Activated T-helper 1 cell treated with anti-CD3 and anti-CD28 coated beads, Interleukin-12 subunit alpha, Interleukin-12 subunit beta, Interleukin-2, Interleukin-4 antibody, amounts not matched to agents 30 ng/mL and 10 ng/mL and 1 ng/mL, durations not matched to agents 14 hours and 24 hours and 36 hours (primary cell): ENCODE measurements around the gene SLC6A18. TPM values are rescaled to one million over a fixed set of nuclear protein-coding genes. Genes with fewer than 3 reads are reported as not detected.
"Not testable (repeated sequence)": the region's sequence is repeated elsewhere in the genome, so short reads cannot be mapped to it uniquely, and the experiment has no call there.

ENCODE experiments used
- DNase-seq: peaks from one replicate; pipeline ENCODE4 v3.0.0; 2021; ENCODE audit warnings: low spot score
- H3K27ac Mint-ChIP-seq: one replicate; pipeline ENCODE4 v1.8.0; 2021; ENCODE audit warnings: mild to moderate bottlenecking, mixed read lengths
- H3K27me3 Mint-ChIP-seq: one replicate; pipeline ENCODE4 v1.8.0; 2022; ENCODE audit warnings: mild to moderate bottlenecking, moderate library complexity, mixed read lengths; ENCODE audit not compliant: insufficient read depth
- H3K36me3 Mint-ChIP-seq: one replicate; pipeline ENCODE4 v1.8.0; 2021; ENCODE audit warnings: low read depth, mixed read lengths
- H3K4me1 Mint-ChIP-seq: one replicate; pipeline ENCODE4 v1.8.0; 2021; ENCODE audit warnings: low read depth, mixed read lengths
- H3K4me3 Mint-ChIP-seq: one replicate; pipeline ENCODE4 v1.8.0; 2021; ENCODE audit warnings: mild to moderate bottlenecking, moderate library complexity, mixed read lengths
- H3K9me3 Mint-ChIP-seq: one replicate; pipeline ENCODE4 v1.8.0; 2021; ENCODE audit warnings: mixed read lengths
- intact Hi-C: fragments of 100-400 bp; cut with micrococcal nuclease; formaldehyde crosslinking; loops from one replicate; pipeline ENCODE4 v1.15.1; 2024
- total RNA-seq: library from RNA; stranded (reverse); gene quantifications from 2 replicates; pipeline ENCODE4 v1.2.3, GENCODE V29; 2022

The SLC6A18 gene
- total RNA-seq, 1 donor from 2014 or later = not detected

DNA sequence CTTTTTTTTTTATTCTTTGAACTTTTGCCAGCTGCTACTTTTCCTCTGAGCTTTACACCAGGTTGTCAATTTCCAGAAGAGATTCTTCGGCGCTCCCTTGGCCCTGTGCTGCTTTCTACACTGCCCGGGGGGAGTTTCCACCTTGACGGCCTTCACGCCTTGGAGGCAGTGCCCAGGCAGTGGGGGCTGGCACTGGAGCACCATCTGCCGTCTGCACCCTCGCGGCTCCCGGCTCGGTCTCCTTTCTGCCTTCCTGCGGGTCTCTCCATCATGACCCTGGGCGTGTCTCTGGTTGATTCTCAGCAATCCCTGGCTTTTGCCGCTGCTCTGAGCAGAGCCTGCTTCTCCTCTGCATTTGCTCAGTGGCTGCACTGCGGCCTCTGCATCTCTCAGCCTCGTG is 2.9 kb downstream of the SLC6A18 start:
- Mint-ChIP-seq H3K4me3 (no peak overlapping the region), H3K27ac (no peak overlapping the region), H3K27me3 (peaks cover 4% of the 10 kb centered on the region), H3K36me3 (no peaks in the 10 kb centered on the region), H3K4me1 (peaks cover 3% of the 10 kb centered on the region), H3K9me3 (no peaks in the 10 kb centered on the region)
- intact Hi-C loops = no loop called here
- no peak for DNase-seq

- DNase-seq, H3K27me3 Mint-ChIP-seq, H3K4me1 Mint-ChIP-seq, H3K27ac Mint-ChIP-seq, H3K36me3 Mint-ChIP-seq, H3K9me3 Mint-ChIP-seq, H3K4me3 Mint-ChIP-seq, intact Hi-C loops: not testable (repeated sequence)
These were observed 3.8 kb downstream of the SLC6A18 start for GRCh38 chr5:1229023-1229422.

- Mint-ChIP-seq H3K27me3 (peaks cover 4% of the 10 kb centered on the region), H3K4me1 (peaks cover 3% of the 10 kb centered on the region), H3K4me3 (no peak overlapping the region), H3K9me3 (no peaks in the 10 kb centered on the region), H3K36me3 (no peaks in the 10 kb centered on the region), H3K27ac (no peak overlapping the region)
- DNase-seq = no peak
- intact Hi-C loops = no loop called here
These were observed 4.6 kb downstream of the SLC6A18 start for GRCh38 chr5:1229822-1230221.

DNA sequence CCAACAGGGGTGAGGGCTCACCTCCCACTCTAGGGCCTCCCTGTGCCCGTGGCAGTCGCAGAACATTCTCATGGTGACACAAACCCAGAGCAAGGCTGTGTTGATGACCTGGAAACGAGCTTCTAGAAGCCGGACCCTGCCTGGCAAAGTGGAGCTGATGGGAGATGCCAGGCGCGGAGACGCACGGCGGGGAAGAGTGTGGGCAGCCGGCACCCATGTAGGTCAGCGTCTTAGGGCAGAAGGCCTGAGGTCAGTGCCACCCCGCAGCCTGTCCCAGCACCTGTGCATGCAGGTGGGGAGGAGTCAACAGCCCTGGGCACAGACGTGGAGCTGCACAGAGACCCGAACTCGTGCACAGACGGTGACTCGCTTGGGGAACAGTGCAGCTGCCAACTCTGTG is 5.4 kb downstream of the SLC6A18 start:
- H3K4me3 Mint-ChIP-seq = no peak overlapping the region
- no peaks in the 10 kb centered on the region for H3K36me3 Mint-ChIP-seq

GRCh38 chr5:1231354-1231905 is 6.2 kb downstream of the SLC6A18 start:
- no peak overlapping the region for H3K4me3 Mint-ChIP-seq
- H3K36me3 Mint-ChIP-seq = no peaks in the 10 kb centered on the region
- peaks cover 3% of the 10 kb centered on the region for H3K4me1 Mint-ChIP-seq
- H3K9me3 Mint-ChIP-seq = peaks cover 8% of the 10 kb centered on the region
- intact Hi-C loops = no loop called here
- H3K27ac Mint-ChIP-seq = no peak overlapping the region
- DNase-seq = no peak
- H3K27me3 Mint-ChIP-seq = peaks cover 4% of the 10 kb centered on the region

More for the DNA sequence above, 5.4 kb downstream of the SLC6A18 start:
- no peak for DNase-seq
- Mint-ChIP-seq H3K27ac (no peak overlapping the region), H3K4me1 (peaks cover 3% of the 10 kb centered on the region), H3K9me3 (no peaks in the 10 kb centered on the region), H3K27me3 (peaks cover 4% of the 10 kb centered on the region)
- intact Hi-C loops = no loop called here

- no peaks in the 10 kb centered on the region for H3K4me1 Mint-ChIP-seq
These were observed 7.6 kb downstream of the SLC6A18 start for GRCh38 chr5:1232780-1233179.

GRCh38 chr5:1235379-1235778 is 10.2 kb downstream of the SLC6A18 start:
- peaks cover 11% of the 10 kb centered on the region for H3K9me3 Mint-ChIP-seq
- H3K4me3 Mint-ChIP-seq = no peak overlapping the region
- H3K27me3 Mint-ChIP-seq = no peaks in the 10 kb centered on the region
- no peak overlapping the region for H3K27ac Mint-ChIP-seq
- no peaks in the 10 kb centered on the region for H3K4me1 Mint-ChIP-seq
- DNase-seq = no peak
- no peaks in the 10 kb centered on the region for H3K36me3 Mint-ChIP-seq
- intact Hi-C loops = no loop called here

More at GRCh38 chr5:1232780-1233179, 7.6 kb downstream of the SLC6A18 start:
- H3K27ac Mint-ChIP-seq = no peak overlapping the region
- DNase-seq = no peak
- intact Hi-C loops = no loop called here
- peaks cover 11% of the 10 kb centered on the region for H3K9me3 Mint-ChIP-seq
- H3K27me3 Mint-ChIP-seq = peaks cover 4% of the 10 kb centered on the region
- no peak overlapping the region for H3K4me3 Mint-ChIP-seq
- no peaks in the 10 kb centered on the region for H3K36me3 Mint-ChIP-seq

- H3K36me3 Mint-ChIP-seq = no peaks in the 10 kb centered on the region
- no peaks in the 10 kb centered on the region for H3K27me3 Mint-ChIP-seq
- H3K27ac Mint-ChIP-seq = no peak overlapping the region
- DNase-seq = no peak
- intact Hi-C loops = no loop called here
- peaks cover 11% of the 10 kb centered on the region for H3K9me3 Mint-ChIP-seq
- H3K4me3 Mint-ChIP-seq = no peak overlapping the region
- H3K4me1 Mint-ChIP-seq = no peaks in the 10 kb centered on the region
These were observed 10.7 kb downstream of the SLC6A18 start for GRCh38 chr5:1235838-1236237.

GRCh38 chr5:1239505-1240251 is 14.5 kb downstream of the SLC6A18 start:
- no peak overlapping the region for H3K4me3 Mint-ChIP-seq
- no peaks in the 10 kb centered on the region for H3K4me1 Mint-ChIP-seq
- intact Hi-C loops = no loop called here
- H3K9me3 Mint-ChIP-seq = peaks cover 11% of the 10 kb centered on the region
- H3K36me3 Mint-ChIP-seq = no peaks in the 10 kb centered on the region
- H3K27ac Mint-ChIP-seq = no peak overlapping the region
- peaks cover 3% of the 10 kb centered on the region for H3K27me3 Mint-ChIP-seq
- no peak for DNase-seq

DNA sequence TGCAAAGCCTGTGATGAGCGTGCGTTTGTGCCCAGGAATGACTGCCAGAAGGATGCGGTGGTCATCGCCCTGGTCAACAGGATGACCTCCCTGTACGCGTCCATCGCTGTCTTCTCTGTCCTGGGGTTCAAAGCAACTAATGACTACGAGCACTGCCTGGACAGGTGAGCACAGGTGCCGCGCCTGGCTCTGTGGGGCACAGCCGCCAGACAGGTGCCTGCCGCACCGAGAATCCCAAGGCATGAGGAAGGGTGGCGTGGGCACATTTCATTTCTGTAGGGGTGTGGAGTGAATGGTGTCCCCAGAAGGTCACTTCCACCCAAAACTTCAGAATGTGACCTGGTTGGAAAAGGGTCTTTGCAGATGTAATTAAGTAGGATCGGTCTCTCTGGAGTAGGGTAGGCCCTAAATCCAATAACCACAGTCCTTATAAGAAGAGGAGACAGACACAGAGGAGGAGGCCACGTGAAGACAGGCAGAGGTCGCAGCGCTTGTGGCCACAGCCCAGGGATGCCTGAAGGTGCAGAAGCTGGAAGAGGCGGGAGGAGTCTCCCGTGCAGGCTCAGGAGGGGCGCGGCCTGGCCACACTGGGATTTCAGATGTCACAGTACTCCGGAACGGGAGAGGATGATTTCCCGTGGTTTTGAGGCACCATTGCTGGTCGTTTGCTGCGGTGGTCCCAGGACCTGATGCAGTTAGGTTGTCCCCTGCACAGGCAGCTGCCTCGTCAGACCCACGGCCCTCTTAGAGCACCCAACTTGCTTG is 15.5 kb downstream of the SLC6A18 start:
- Mint-ChIP-seq H3K27me3 (peaks cover 3% of the 10 kb centered on the region), H3K4me1 (no peaks in the 10 kb centered on the region)

DNA sequence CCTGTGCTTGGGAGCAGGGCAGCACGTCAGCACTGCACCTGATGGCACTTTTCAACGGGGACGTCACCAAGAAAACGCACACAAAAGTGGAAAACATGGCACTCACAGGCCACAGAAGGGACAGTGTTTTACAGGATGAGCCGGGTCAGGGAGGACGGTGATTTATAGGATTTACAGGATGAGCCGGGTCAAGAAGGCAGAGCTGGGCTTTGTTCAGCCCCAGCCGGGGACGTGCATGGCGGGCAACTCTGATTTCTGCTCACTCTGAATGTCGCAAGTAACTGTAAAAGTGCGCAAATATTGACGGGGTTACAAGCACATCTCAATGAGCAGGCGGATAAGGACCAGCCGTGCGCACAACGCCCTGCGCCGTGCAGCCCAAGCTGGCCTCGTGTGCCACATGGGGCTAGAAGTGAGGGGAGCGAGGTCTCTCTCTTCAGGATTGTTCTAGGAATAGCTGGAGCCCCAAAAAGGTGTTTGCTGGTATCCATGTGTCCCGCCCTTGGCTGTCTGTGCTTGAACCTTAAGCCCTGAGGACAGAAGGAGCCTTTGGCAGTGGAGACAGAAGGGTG is 16.4 kb downstream of the SLC6A18 start:
- intact Hi-C loops = no loop called here
- H3K4me3 Mint-ChIP-seq = no peak overlapping the region
- peaks cover under 1% of the 10 kb centered on the region for H3K9me3 Mint-ChIP-seq
- no peak for DNase-seq
- peaks cover 3% of the 10 kb centered on the region for H3K27me3 Mint-ChIP-seq
- H3K36me3 Mint-ChIP-seq = no peaks in the 10 kb centered on the region
- H3K4me1 Mint-ChIP-seq = no peaks in the 10 kb centered on the region
- no peak overlapping the region for H3K27ac Mint-ChIP-seq

More for the DNA sequence above, 15.5 kb downstream of the SLC6A18 start:
- no peak overlapping the region for H3K27ac Mint-ChIP-seq
- H3K4me3 Mint-ChIP-seq = no peak overlapping the region
- intact Hi-C loops = no loop called here
- DNase-seq = no peak
- H3K36me3 Mint-ChIP-seq = no peaks in the 10 kb centered on the region
- peaks cover 10% of the 10 kb centered on the region for H3K9me3 Mint-ChIP-seq

GRCh38 chr5:1242733-1243486 is 17.7 kb downstream of the SLC6A18 start:
- no peak overlapping the region for H3K27ac Mint-ChIP-seq
- no peaks in the 10 kb centered on the region for H3K36me3 Mint-ChIP-seq
- no peak for DNase-seq
- H3K4me3 Mint-ChIP-seq = no peak overlapping the region
- no peaks in the 10 kb centered on the region for H3K9me3 Mint-ChIP-seq
- intact Hi-C loops = no loop called here
- H3K4me1 Mint-ChIP-seq = no peaks in the 10 kb centered on the region
- H3K27me3 Mint-ChIP-seq = peaks cover 3% of the 10 kb centered on the region
